T-helper 1 cell treated with Interleukin-12 subunit alpha and Interleukin-12 subunit beta and Interleukin-4 antibody, amounts not matched to agents 30 μg/mL and 1 μg/mL, for 36 hours (primary cell): Measurements from ENCODE around the gene PCDHGA2.
"Not testable (repeated sequence)": the region's sequence is repeated elsewhere in the genome, so short reads cannot be mapped to it uniquely, and the experiment has no call there.

Source experiments
- H3K27ac Mint-ChIP-seq: one replicate; pipeline ENCODE4 v1.8.0; 2021; ENCODE audit warnings: mild to moderate bottlenecking, mixed read lengths
- H3K27me3 Mint-ChIP-seq: one replicate; pipeline ENCODE4 v1.8.0; 2021; ENCODE audit warnings: low read depth, mixed read lengths
- H3K36me3 Mint-ChIP-seq: one replicate; pipeline ENCODE4 v1.8.0; 2021; ENCODE audit warnings: low read depth, mixed read lengths
- H3K4me1 Mint-ChIP-seq: one replicate; pipeline ENCODE4 v1.8.0; 2021; ENCODE audit warnings: low read depth, mixed read lengths
- H3K4me3 Mint-ChIP-seq: one replicate; pipeline ENCODE4 v1.8.0; 2021; ENCODE audit warnings: mild to moderate bottlenecking, moderate library complexity, mixed read lengths
- H3K9me3 Mint-ChIP-seq: one replicate; pipeline ENCODE4 v1.8.0; 2021; ENCODE audit warnings: mixed read lengths

PCDHGA2 gene

GRCh38 chr5:141332571-141332970, 6.0 kb upstream of the PCDHGA2 start:
- peaks cover 38% of the 10 kb centered on the region for H3K9me3 Mint-ChIP-seq
- H3K36me3 Mint-ChIP-seq, H3K27ac Mint-ChIP-seq, H3K4me1 Mint-ChIP-seq, H3K4me3 Mint-ChIP-seq: not testable (repeated sequence)
- peaks cover 60% of the 10 kb centered on the region for H3K27me3 Mint-ChIP-seq

- Mint-ChIP-seq H3K27me3 (peaks cover 29% of the 10 kb centered on the region), H3K9me3 (peaks cover 38% of the 10 kb centered on the region)
- H3K27ac Mint-ChIP-seq, H3K4me1 Mint-ChIP-seq, H3K4me3 Mint-ChIP-seq, H3K36me3 Mint-ChIP-seq: not testable (repeated sequence)
These were observed 2.3 kb downstream of the PCDHGA2 start for GRCh38 chr5:141340781-141341354.

GRCh38 chr5:141342773-141343172, 4.2 kb downstream of the PCDHGA2 start:
- Mint-ChIP-seq H3K4me1 (no peaks in the 10 kb centered on the region), H3K27me3 (peaks cover 15% of the 10 kb centered on the region), H3K9me3 (peaks cover 43% of the 10 kb centered on the region), H3K36me3 (peaks cover 5% of the 10 kb centered on the region), H3K27ac (no peak overlapping the region), H3K4me3 (no peak overlapping the region)

- Mint-ChIP-seq H3K27ac (no peak within 1 kb of the TSS), H3K36me3 (peaks cover 5% of the 10 kb centered on the region), H3K27me3 (peaks cover 11% of the 10 kb centered on the region), H3K9me3 (peaks cover 39% of the 10 kb centered on the region), H3K4me1 (no peaks in the 10 kb centered on the region), H3K4me3 (peak within 1 kb of the TSS; percentile 74)
These were observed 4.8 kb downstream of the PCDHGA2 start, which contains the start of gene PCDHGA3 for GRCh38 chr5:141343242-141343952. Gene PCDHGA3 (plus strand): TSS chr5:141343829. CDS start chr5:141344034, 205 bp downstream.

- Mint-ChIP-seq H3K27ac (no peak overlapping the region), H3K9me3 (peaks cover 39% of the 10 kb centered on the region), H3K27me3 (peaks cover 9% of the 10 kb centered on the region), H3K36me3 (peaks cover 5% of the 10 kb centered on the region), H3K4me3 (peak overlapping the region; percentile 74), H3K4me1 (no peaks in the 10 kb centered on the region)
These were observed 5.4 kb downstream of the PCDHGA2 start for GRCh38 chr5:141343953-141344463.

GRCh38 chr5:141345327-141345726, 6.8 kb downstream of the PCDHGA2 start:
- Mint-ChIP-seq H3K27me3 (peaks cover 11% of the 10 kb centered on the region), H3K4me1 (peaks cover 2% of the 10 kb centered on the region), H3K27ac (no peak overlapping the region), H3K4me3 (no peak overlapping the region), H3K9me3 (peaks cover 35% of the 10 kb centered on the region), H3K36me3 (peaks cover 7% of the 10 kb centered on the region)

GRCh38 chr5:141346017-141346416, 7.5 kb downstream of the PCDHGA2 start:
- not testable (repeated sequence) for H3K36me3 Mint-ChIP-seq, H3K27ac Mint-ChIP-seq, H3K4me3 Mint-ChIP-seq, H3K4me1 Mint-ChIP-seq
- H3K9me3 Mint-ChIP-seq, result peaks cover 34% of the 10 kb centered on the region
- H3K27me3 Mint-ChIP-seq, result peaks cover 12% of the 10 kb centered on the region

GRCh38 chr5:141349917-141350619, 11.5 kb downstream of the PCDHGA2 start, which contains the start of gene PCDHGB1:
Gene PCDHGB1 (plus strand): TSS chr5:141350099. CDS start chr5:141350261, 162 bp downstream.
- peaks cover 2% of the 10 kb centered on the region for H3K4me1 Mint-ChIP-seq
- peak within 1 kb of the TSS; percentile 9 for H3K27ac Mint-ChIP-seq

GRCh38 chr5:141351591-141351990, 13.0 kb downstream of the PCDHGA2 start:
- Mint-ChIP-seq H3K9me3 (peaks cover 29% of the 10 kb centered on the region), H3K27ac (no peak overlapping the region), H3K4me3 (no peak overlapping the region), H3K4me1 (peaks cover 2% of the 10 kb centered on the region), H3K27me3 (peaks cover 29% of the 10 kb centered on the region), H3K36me3 (peaks cover 9% of the 10 kb centered on the region)

More at GRCh38 chr5:141349917-141350619, 11.5 kb downstream of the PCDHGA2 start, which contains the start of gene PCDHGB1:
- H3K9me3 Mint-ChIP-seq, result peaks cover 22% of the 10 kb centered on the region
- peaks cover 9% of the 10 kb centered on the region for H3K36me3 Mint-ChIP-seq
- peak within 1 kb of the TSS; percentile 65 for H3K4me3 Mint-ChIP-seq
- H3K27me3 Mint-ChIP-seq, result peaks cover 20% of the 10 kb centered on the region

GRCh38 chr5:141354900-141355469, 16.4 kb downstream of the PCDHGA2 start, which contains the start of gene PCDHGA4:
Gene PCDHGA4 (plus strand): TSS chr5:141355021. CDS start chr5:141355108, 87 bp downstream.
- Mint-ChIP-seq H3K36me3 (peaks cover 8% of the 10 kb centered on the region), H3K4me1 (peaks cover 4% of the 10 kb centered on the region), H3K27me3 (peaks cover 26% of the 10 kb centered on the region), H3K9me3 (peaks cover 26% of the 10 kb centered on the region), H3K4me3 (no peak within 1 kb of the TSS), H3K27ac (no peak within 1 kb of the TSS)

- no peak overlapping the region for H3K4me3 Mint-ChIP-seq
- peaks cover 2% of the 10 kb centered on the region for H3K4me1 Mint-ChIP-seq
- H3K27ac Mint-ChIP-seq, result no peak overlapping the region
- H3K36me3 Mint-ChIP-seq, result peaks cover 5% of the 10 kb centered on the region
- H3K9me3 Mint-ChIP-seq, result peaks cover 28% of the 10 kb centered on the region
- H3K27me3 Mint-ChIP-seq, result peaks cover 24% of the 10 kb centered on the region
These were observed 17.1 kb downstream of the PCDHGA2 start for GRCh38 chr5:141355641-141356040.

- peaks cover 27% of the 10 kb centered on the region for H3K27me3 Mint-ChIP-seq
- H3K9me3 Mint-ChIP-seq, result peaks cover 33% of the 10 kb centered on the region
- H3K27ac Mint-ChIP-seq, result no peak overlapping the region
- peaks cover 2% of the 10 kb centered on the region for H3K4me1 Mint-ChIP-seq
- H3K4me3 Mint-ChIP-seq, result no peak overlapping the region
- peaks cover 5% of the 10 kb centered on the region for H3K36me3 Mint-ChIP-seq
These were observed 17.6 kb downstream of the PCDHGA2 start for GRCh38 chr5:141356133-141356532.

GRCh38 chr5:141356950-141357349, 18.4 kb downstream of the PCDHGA2 start:
- peaks cover 2% of the 10 kb centered on the region for H3K4me1 Mint-ChIP-seq
- peaks cover 36% of the 10 kb centered on the region for H3K9me3 Mint-ChIP-seq
- peaks cover 26% of the 10 kb centered on the region for H3K27me3 Mint-ChIP-seq
- peaks cover 5% of the 10 kb centered on the region for H3K36me3 Mint-ChIP-seq
- no peak overlapping the region for H3K27ac Mint-ChIP-seq
- no peak overlapping the region for H3K4me3 Mint-ChIP-seq

GRCh38 chr5:141359790-141360426, 21.3 kb downstream of the PCDHGA2 start, which contains the start of gene PCDHGB2:
Gene PCDHGB2 (plus strand): TSS chr5:141359994. CDS start chr5:141360136, 142 bp downstream.
- peaks cover 8% of the 10 kb centered on the region for H3K36me3 Mint-ChIP-seq
- H3K4me3 Mint-ChIP-seq, result peak within 1 kb of the TSS; percentile 83
- peaks cover 42% of the 10 kb centered on the region for H3K9me3 Mint-ChIP-seq
- peaks cover 4% of the 10 kb centered on the region for H3K4me1 Mint-ChIP-seq
- H3K27me3 Mint-ChIP-seq, result peaks cover 42% of the 10 kb centered on the region
- peak within 1 kb of the TSS; percentile 50 for H3K27ac Mint-ChIP-seq
